Natural killer cell treated with Interleukin-12 subunit alpha and Interleukin-12 subunit beta and Interleukin-15 and Interleukin-18, amount 100 ng/mL, for 72 hours (primary cell): Measurements from ENCODE around the gene SLC39A5. TPM values are rescaled to one million over a fixed set of nuclear protein-coding genes. Genes with fewer than 3 reads are reported as not detected.

Experiments
- ATAC-seq, 2 donors: fragments of 150-1000 bp; cut with Tn5 transposase in 1 of 2; sonication (Bioruptor Pico), chemical (Tn5 transposase) in 1 of 2; 2 replicates each; pipeline ENCODE4 v1.10.0; 2021
- DNase-seq: peaks from one replicate; pipeline ENCODE4 v3.0.0; 2022; ENCODE audit warnings: low spot score
- H3K27ac Mint-ChIP-seq, 2 donors: 1 replicate in 1 of 2; 2 replicates in 1 of 2; pipeline ENCODE4 v1.8.0; 2022; ENCODE audit warnings: mixed read lengths in 2 of 2, mild to moderate bottlenecking in 1 of 2, moderate library complexity in 1 of 2
- H3K27me3 Mint-ChIP-seq, 2 donors: 1 replicate in 1 of 2; 2 replicates in 1 of 2; pipeline ENCODE4 v1.8.0; 2022; ENCODE audit warnings: mixed read lengths in 2 of 2
- H3K36me3 Mint-ChIP-seq: one replicate; pipeline ENCODE4 v1.8.0; 2022; ENCODE audit warnings: mixed read lengths
- H3K4me1 Mint-ChIP-seq, 2 donors: 1 replicate in 1 of 2; 2 replicates in 1 of 2; pipeline ENCODE4 v1.8.0; 2022; ENCODE audit warnings: low read depth in 2 of 2, mixed read lengths in 2 of 2, mild to moderate bottlenecking in 1 of 2
- H3K4me3 Mint-ChIP-seq: one replicate; pipeline ENCODE4 v1.8.0; 2022; ENCODE audit warnings: mixed read lengths
- H3K9me3 Mint-ChIP-seq: 2 replicates; pipeline ENCODE4 v1.8.0; 2022; ENCODE audit warnings: mixed read lengths
- total RNA-seq, 2 donors: library from RNA; stranded (reverse); gene quantifications; one replicate each; pipeline ENCODE4 v1.2.3, GENCODE V29; 2022

The SLC39A5 gene
- total RNA-seq, 2 donors from 2014 or later = 0.50 to 1.4 TPM

DNA sequence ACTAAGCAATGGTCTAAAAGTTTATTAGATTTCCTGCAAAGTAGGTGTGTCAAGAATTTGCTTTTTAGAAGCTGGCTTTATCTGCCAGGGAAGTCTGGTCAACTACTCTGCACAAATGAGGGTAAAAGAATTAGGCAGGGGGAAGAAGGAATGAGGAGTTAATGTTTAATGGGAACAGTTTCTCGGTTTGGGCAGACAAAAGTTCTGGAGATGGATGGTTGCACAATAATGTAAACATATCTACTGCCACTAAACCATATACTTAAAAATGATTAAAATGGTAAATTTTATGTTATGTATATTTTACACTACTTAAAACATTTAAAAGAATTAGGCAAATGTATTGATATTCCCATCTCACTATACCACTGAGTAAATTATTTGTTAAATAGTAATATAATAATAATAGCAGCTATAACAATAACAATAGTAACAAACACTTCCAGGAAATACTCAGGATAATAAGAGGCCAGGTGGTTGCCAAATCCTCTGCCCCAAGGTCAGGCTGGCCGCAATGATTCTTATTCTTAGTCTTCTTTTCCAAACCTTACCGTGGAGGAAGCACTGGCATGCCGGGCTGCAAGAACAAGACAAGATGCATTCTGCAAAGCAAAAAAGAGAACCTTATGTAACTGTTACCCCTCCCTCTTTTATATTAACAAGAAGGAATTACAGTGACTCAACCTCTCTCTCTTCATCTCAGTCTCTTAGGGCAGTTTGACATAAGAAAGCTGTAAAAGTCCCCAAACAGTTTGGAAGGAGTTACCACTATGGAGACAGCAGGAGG is 56.4 kb downstream of the SLC39A5 start:
- H3K36me3 Mint-ChIP-seq = peaks cover 25% of the 10 kb centered on the region
- no peaks in the 10 kb centered on the region for H3K9me3 Mint-ChIP-seq
- H3K4me1 Mint-ChIP-seq = peaks cover 7% of the 10 kb centered on the region in 2 donors
- no peak for ATAC-seq
- H3K4me3 Mint-ChIP-seq = no peak overlapping the region
- H3K27ac Mint-ChIP-seq = peak overlapping the region in 1 of 2 donors; percentile 22
- H3K27me3 Mint-ChIP-seq = no peaks in the 10 kb centered on the region
- no peak for DNase-seq

Other genes with a start within 250 kb of the SLC39A5 start
- gene SUOX, start 232.8 kb upstream of the SLC39A5 start, total RNA-seq = 10 to 100 TPM; 12.2 to 17.6 TPM
- gene IKZF4, start 209.0 kb upstream of the SLC39A5 start, total RNA-seq = 10 to 100 TPM; 11.7 to 12.0 TPM
- 10 to 100 TPM; 24.6 to 48.3 TPM for gene RPS26, start 188.1 kb upstream of the SLC39A5 start, total RNA-seq
- not detected for gene ERBB3, start 149.9 kb upstream of the SLC39A5 start, total RNA-seq
- 100 to 1,000 TPM; 233 to 318 TPM for gene PA2G4, start 125.5 kb upstream of the SLC39A5 start, total RNA-seq
- gene RPL41, start 113.4 kb upstream of the SLC39A5 start, total RNA-seq = 1,000 to 10,000 TPM; 2,363 to 2,700 TPM
- gene ZC3H10, start 111.8 kb upstream of the SLC39A5 start, total RNA-seq = 10 to 100 TPM; 11.4 to 14.9 TPM
- 100 to 1,000 TPM in 1 of 2 donors, 10 to 100 TPM in 1; 89.3 to 120 TPM for gene ESYT1, start 101.8 kb upstream of the SLC39A5 start, total RNA-seq
- gene MYL6B, start 77.5 kb upstream of the SLC39A5 start, total RNA-seq = 10 to 100 TPM; 32.0 to 65.5 TPM
- gene MYL6, start 71.7 kb upstream of the SLC39A5 start, total RNA-seq = 1,000 to 10,000 TPM; 1,441 to 1,555 TPM
- gene SMARCC2, start 40.6 kb upstream of the SLC39A5 start, total RNA-seq = 100 to 1,000 TPM; 102 to 166 TPM
- gene RNF41, start 8.1 kb upstream of the SLC39A5 start, total RNA-seq = 10 to 100 TPM; 34.1 to 48.8 TPM
- 10 to 100 TPM; 66.3 to 81.6 TPM for gene NABP2, start 5.7 kb upstream of the SLC39A5 start, total RNA-seq
- gene ANKRD52, start 28.3 kb downstream of the SLC39A5 start, total RNA-seq = 10 to 100 TPM; 59.3 to 99.3 TPM
- gene COQ10A, start 36.9 kb downstream of the SLC39A5 start, total RNA-seq = 10 to 100 TPM; 15.4 to 26.1 TPM
- gene CS, start 70.3 kb downstream of the SLC39A5 start, total RNA-seq = 100 to 1,000 TPM; 206 to 278 TPM
- gene CNPY2, start 85.9 kb downstream of the SLC39A5 start, total RNA-seq = 100 to 1,000 TPM; 132 to 162 TPM
- gene PAN2, start 103.9 kb downstream of the SLC39A5 start, total RNA-seq = 10 to 100 TPM; 22.8 to 42.8 TPM
- gene IL23A, start 108.8 kb downstream of the SLC39A5 start, total RNA-seq = 1 to 10 TPM in 1 of 2 donors, under 1 TPM in 1; 0.84 to 1.3 TPM
- 100 to 1,000 TPM in 1 of 2 donors, 10 to 100 TPM in 1; 97.7 to 104 TPM for gene STAT2, start 130.1 kb downstream of the SLC39A5 start, total RNA-seq
- not detected for gene APOF, start 132.8 kb downstream of the SLC39A5 start, total RNA-seq
- gene TIMELESS, start 219.4 kb downstream of the SLC39A5 start, total RNA-seq = 10 to 100 TPM; 29.8 to 80.6 TPM
- under 1 TPM in 1 of 2 donors, not detected in 1; 0.75 TPM for gene MIP, start 224.6 kb downstream of the SLC39A5 start, total RNA-seq
- gene SPRYD4, start 238.5 kb downstream of the SLC39A5 start, total RNA-seq = 1 to 10 TPM; 2.8 to 6.9 TPM